Fibroblast of the aortic adventitia (primary cell): Measurements from ENCODE around the gene ATP9B. TPM values are rescaled to one million over a fixed set of nuclear protein-coding genes. Genes with fewer than 3 reads are reported as not detected.
"Not testable (repeated sequence)": the region's sequence is repeated elsewhere in the genome, so short reads cannot be mapped to it uniquely, and the experiment has no call there.

ENCODE experiments used
- DNase-seq: peaks from one replicate; pipeline ENCODE4 v3.0.0-alpha.2; 2010; ENCODE audit warnings: low read depth
- H3K4me3 ChIP-seq: 2 replicates; pipeline ENCODE4 v1.5.1; 2011; ENCODE audit warnings: low read depth, mild to moderate bottlenecking, control low read depth, low read length, moderate library complexity
- CTCF ChIP-seq: IDR thresholded peaks from 2 replicates; pipeline ENCODE4 v1.5.1; 2011; ENCODE audit warnings: mild to moderate bottlenecking, low read length, control low read depth, inconsistent platforms; ENCODE audit not compliant: insufficient read depth
- total RNA-seq: library from RNA; depleted of rRNA; stranded (reverse); fragments of >200 nt; gene quantifications from 2 replicates; pipeline ENCODE4 v1.2.3, GENCODE V29; 2012; ENCODE audit warnings: low replicate concordance

ATP9B gene
- total RNA-seq, 1 donor, result 22.0 TPM

GRCh38 chr18:79260023-79260422 lies 190.8 kb downstream of the ATP9B start:
- DNase-seq, result no peak
- no peak overlapping the region for H3K4me3 ChIP-seq
- no peak for TF ChIP-seq CTCF

- TF ChIP-seq CTCF, result no peak
- H3K4me3 ChIP-seq, result no peak overlapping the region
- DNase-seq, result no peak
These were observed 191.3 kb downstream of the ATP9B start for GRCh38 chr18:79260510-79260909.

GRCh38 chr18:79265068-79265467 lies 195.9 kb downstream of the ATP9B start:
- not testable (repeated sequence) for H3K4me3 ChIP-seq, DNase-seq

GRCh38 chr18:79271812-79272211 lies 202.6 kb downstream of the ATP9B start:
- not testable (repeated sequence) for DNase-seq

GRCh38 chr18:79272916-79273315 lies 203.7 kb downstream of the ATP9B start:
- DNase-seq, result no peak
- TF ChIP-seq CTCF, result no peak
- H3K4me3 ChIP-seq, result no peak overlapping the region

More at GRCh38 chr18:79271812-79272211, 202.6 kb downstream of the ATP9B start:
- not testable (repeated sequence) for H3K4me3 ChIP-seq

GRCh38 chr18:79274823-79275222 lies 205.6 kb downstream of the ATP9B start:
- no peak for TF ChIP-seq CTCF
- no peak overlapping the region for H3K4me3 ChIP-seq
- no peak for DNase-seq

- TF ChIP-seq CTCF, result no peak
- no peak overlapping the region for H3K4me3 ChIP-seq
- DNase-seq, result no peak
These were observed 206.3 kb downstream of the ATP9B start for GRCh38 chr18:79275461-79275860.

- no peak for TF ChIP-seq CTCF
- no peak overlapping the region for H3K4me3 ChIP-seq
- no peak for DNase-seq
These were observed 206.8 kb downstream of the ATP9B start for GRCh38 chr18:79275992-79276391.
